AG09319 (cell line): ENCODE data around the gene SYNPR.

Source experiments
- DNase-seq: peaks from one replicate; pipeline ENCODE4 v3.0.0-alpha.2; 2010; ENCODE audit warnings: low read depth; ENCODE audit errors: extremely low read depth
- CTCF ChIP-seq: IDR thresholded peaks from 2 replicates; pipeline ENCODE4 v1.5.1; 2011; ENCODE audit warnings: low read depth, mild to moderate bottlenecking, inconsistent platforms, low read length, moderate library complexity

Gene SYNPR

GRCh38 chr3:63588895-63589294, 310.8 kb downstream of the SYNPR start:
- TF ChIP-seq CTCF: no peak
- no peak for DNase-seq

- no peak for DNase-seq
- TF ChIP-seq CTCF: no peak
These were observed 315.7 kb downstream of the SYNPR start for GRCh38 chr3:63593779-63594178.

GRCh38 chr3:63595221-63595620, 317.1 kb downstream of the SYNPR start:
- TF ChIP-seq CTCF: no peak
- DNase-seq: no peak

- no peak for TF ChIP-seq CTCF
- no peak for DNase-seq
These were observed 318.9 kb downstream of the SYNPR start for GRCh38 chr3:63597019-63597418.

- TF ChIP-seq CTCF: no peak
- DNase-seq: no peak
These were observed 329.6 kb downstream of the SYNPR start for GRCh38 chr3:63607716-63608115.

GRCh38 chr3:63609408-63609807, 331.3 kb downstream of the SYNPR start:
- DNase-seq: no peak
- no peak for TF ChIP-seq CTCF

GRCh38 chr3:63609834-63610233, 331.7 kb downstream of the SYNPR start:
- DNase-seq: no peak
- no peak for TF ChIP-seq CTCF
